ENCODE measurements around the gene ARF6.
"Not testable (repeated sequence)": the region's sequence is repeated elsewhere in the genome, so short reads cannot be mapped to it uniquely, and the experiment has no call there.

Gene ARF6

DNA sequence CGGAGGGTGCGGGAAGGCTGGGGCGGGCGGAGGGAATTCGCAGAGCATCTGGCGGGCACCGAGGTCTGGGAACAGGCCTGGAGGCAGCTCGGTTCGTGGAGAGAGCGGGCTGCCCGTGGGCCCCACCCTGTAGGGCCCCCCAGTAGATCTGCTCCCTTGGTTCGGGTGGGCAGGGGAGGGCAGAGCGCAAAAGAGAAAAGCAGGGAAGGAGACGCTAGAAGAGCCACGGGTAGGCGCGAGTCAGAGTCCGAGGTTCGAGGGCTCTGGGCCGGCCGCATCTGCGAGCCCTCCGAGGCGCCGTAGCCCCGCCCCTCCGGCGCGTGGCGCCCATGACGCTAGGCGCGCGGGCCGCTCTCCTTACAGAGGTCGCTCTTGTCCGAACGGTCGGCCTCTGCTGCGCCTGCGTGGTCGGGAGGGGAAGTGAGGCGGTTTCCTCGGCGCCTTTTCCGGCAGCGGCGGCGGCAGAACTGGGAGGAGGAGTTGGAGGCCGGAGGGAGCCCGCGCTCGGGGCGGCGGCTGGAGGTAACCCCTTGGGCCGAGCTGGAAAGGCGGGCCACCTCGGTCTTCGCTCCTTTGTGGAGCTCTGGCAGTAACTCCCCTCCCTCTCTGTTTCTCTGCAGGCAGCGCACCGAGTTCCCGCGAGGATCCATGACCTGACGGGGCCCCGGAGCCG is at the start of gene ARF6:
Gene ARF6, plus strand, starts transcription at position 447 of the 673 bp plus-strand sequence. CDS start 655 bp downstream, outside the sequence.
- DNase-seq = peak; percentile 94

DNA sequence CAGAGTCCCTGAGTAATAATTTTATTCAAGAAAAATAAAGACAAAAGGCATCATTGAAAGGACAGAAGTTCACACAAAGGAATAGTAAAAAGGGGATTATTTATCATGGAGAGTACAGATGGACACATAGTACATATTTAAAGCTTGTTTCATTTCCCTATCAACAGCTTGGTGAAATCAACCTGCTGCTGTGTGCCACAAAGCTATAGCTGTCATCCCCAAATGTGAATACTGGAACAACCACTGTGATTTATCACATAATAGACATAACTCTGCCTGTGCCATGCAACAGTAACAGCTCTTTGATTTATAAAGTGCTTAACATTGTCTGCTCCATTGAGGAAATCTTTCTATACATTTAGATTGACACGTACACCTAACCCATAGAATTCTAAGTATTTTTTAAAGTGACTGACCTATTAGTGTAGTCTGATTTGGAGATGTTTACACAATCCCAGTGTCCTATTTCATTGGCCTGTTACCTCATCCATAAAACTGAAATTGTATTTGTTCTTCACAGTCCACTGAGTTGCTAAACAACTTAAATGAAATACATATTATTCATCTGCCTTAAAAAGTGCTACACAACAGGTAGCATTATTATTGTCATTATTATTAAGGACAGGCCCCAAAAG is 43.6 kb upstream of the ARF6 start:
- DNase-seq = no peak

DNA sequence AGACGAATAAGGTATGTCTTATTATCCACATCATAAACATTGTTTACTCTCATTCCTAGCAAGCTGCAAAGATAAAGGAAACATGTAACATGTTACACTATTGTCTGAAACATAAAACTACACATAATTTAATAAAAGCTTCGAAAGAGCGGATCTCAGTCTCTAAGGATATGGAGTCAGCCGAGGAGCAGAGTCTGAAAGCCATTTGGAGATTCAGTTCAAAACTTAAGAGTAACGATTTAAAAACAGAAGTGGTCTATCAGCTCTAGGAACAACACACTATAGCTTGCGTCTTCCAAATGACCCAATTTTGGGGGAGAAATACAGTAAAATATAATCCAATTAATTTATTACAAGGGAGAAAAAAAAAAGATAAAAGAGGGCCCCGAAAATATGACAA is 41.1 kb upstream of the ARF6 start:
- DNase-seq = no peak

DNA sequence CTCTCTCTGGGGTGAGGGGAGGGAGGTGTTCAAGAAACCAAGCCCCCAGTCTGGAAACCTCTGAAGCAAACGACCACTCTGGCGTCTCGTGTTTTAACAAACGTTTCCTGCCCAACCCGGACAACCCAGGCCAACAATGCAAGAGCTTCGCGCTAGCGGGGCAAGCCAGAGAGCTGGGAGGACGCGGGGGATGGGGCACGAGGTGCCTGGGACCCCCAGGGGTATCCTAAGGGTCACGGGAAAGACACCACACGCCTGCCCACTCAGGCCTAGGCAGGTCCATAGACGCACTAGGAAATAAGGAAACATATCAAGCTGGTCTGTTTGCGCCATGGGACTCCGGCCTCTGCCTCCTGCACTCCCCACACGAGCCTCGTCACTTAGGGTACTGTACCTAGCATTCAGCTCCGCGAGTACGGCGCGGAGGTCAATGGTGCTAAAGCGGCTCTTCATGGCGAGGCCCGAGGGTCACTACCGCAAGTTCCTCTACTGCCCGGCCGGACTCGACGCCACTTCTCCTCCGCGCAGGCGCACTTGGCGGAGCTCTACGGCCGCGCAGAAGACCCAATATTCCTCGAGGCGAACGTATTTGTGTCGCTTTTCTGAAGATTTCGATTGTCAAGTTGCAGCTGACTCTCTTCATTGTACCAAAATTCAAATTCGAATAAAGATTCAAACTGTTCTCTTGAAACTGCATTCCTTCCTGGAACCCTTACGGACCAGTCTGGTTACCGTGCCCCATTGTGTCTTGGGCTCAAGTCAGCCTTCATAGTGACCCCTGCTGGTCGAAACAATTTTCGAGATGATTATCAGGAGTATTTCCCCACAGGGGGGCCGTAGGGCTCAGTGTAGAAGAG is 40.4 kb upstream of the ARF6 start, which contains the start of gene NEMF:
Gene NEMF, minus strand, starts transcription at position 488 of the 857 bp plus-strand sequence. Its CDS starts 35 bp downstream, at position 453.
- DNase-seq = peak; percentile 70

DNA sequence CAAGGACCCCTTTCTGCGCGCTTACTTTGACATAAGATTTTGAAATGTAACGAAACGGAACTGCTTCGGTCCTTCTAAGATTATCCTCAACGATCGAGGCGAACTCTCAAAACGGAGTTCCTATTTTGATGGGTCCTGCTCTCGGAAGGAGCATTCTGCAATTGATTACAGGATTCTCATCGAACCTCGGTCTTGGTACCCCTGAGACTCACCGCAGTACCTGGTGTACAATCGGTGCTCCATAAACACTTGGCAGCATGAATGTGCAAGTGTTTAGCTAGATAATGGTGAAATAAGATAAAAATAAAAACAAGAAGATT is 39.8 kb upstream of the ARF6 start:
- DNase-seq = no peak

DNA sequence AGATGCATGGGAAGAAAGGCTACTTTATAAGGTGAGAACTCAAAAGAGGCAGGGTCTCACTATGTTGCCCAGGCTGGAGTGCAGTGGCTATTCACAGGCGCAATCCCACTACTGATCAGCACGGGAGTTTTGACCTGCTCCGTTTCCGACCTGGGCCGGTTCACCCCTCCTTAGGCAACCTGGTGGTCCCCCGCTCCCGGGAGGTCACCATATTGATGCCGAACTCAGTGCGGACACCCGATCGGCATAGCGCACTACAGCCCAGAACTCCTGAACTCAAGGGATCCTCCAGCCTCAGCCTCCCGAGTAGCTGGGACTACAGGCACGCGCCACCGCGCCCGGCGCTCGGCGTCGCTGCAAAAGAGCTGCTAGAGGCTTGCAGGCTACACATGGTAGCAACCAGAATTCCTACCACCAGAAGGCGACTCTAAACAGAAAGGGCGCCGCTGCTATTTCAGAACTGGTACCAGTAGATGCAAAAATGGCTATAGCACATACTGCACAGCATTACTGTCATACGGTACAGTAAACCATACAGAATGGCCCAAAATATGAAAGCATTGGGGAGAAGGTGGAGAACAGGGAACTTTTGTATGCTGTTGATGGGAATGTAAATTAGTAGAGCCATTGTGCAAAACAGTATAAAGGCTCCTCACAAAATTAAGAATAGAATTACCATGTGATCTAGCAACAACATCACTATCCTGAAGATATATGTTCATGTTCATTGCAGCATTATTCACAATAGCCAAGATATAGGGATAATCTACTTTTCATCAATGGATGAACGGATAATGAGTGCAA is 39.1 kb upstream of the ARF6 start:
- DNase-seq = peak; percentile 68

DNA sequence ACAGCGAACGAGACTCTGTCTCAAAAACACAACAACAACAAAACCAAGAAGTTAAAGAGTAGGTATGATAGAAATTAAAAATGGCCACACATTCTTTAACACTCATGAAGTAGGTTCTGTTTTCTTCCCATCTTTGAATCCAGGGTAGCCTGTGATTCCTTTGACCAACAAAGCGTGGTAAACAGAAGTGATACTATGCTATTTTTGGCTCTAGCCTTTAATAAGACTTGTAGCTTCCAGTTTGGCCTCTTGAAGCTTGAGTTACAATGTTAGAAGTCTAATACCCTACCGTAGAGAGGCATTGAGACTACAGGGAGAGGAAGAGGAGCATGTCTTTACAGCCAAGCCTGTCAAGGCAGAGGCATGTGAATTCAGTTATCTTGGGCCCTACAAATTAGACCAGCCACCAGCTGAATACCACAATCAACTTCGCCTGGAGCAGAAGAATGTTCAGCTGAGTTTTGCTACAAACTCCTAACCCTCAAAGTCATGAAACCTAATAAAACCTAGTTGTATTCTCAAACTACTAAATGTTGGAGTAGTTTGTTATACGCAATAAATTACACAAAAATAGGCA is 35.4 kb upstream of the ARF6 start:
- no peak for DNase-seq

DNA sequence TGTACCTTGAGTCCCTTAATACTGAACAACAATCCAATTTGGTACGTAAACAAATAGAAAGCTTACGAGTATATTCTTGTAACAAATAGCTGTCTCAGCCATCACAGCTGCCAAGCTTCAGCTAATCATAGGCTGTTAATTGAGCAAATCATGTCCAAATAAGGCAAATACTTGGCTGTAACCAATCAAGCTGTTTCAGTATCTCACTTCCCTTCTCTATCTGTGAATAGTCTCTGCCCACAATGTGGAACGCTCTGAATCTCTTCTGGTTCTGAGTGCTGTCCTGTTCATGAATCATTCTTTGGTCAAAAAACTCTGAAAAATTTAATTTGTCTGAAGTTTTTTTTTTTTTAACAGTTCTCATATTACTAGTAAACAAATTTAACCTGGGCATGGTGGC is 34.5 kb upstream of the ARF6 start:
- DNase-seq = no peak

DNA sequence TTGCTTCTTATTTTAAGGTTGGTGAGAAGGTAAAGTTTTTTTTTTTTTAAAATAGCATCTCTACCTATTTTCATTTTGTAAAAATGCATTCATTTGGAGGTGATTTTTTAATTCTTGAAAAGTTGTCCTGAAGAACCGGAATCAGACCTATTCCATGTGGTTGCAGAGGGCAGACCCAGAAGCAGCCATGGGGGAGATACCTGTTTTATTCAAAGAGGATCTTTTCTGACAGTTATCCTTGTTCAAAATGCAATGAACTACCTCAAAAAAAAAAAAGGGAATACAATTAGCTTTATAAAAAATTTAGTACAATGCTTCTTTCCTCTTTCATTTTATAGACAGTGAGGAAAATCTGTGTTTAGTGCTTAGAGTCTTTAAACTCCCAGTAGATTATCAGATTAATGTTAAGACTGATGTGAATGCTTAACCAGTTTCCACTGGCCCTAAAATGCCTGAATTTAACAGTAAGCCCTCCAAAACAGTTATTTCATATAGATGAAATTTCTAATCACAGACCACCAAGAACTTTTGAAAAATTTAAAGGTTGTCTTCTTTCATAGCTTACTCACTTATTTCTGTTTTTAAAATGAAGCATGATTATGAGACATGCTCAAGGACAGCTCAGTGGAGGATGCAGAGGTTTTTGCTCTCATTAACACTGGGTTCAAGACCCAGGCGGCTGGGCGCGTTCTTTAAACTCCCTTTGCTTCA is 31.7 kb upstream of the ARF6 start:
- DNase-seq = no peak

DNA sequence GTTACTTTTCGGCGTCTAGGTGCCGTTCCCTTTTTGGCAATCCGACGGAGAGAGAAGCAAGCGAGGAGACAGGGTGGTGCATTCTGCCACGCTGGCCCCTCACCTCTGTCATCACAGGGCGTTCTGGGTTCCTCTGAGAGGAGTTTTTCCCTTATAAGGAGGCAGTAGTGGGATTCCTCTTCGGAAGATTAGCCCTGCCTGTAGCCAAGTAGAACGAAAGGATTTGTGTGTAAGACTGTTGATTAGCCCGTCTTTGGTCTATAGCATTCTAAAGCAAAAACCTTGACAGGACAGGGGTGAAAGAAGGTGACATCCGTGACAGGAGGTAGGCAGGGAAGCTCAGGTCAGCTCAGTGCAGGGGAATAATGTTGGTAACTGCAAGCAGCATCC is 31.2 kb upstream of the ARF6 start:
- DNase-seq = peak; percentile 51

DNA sequence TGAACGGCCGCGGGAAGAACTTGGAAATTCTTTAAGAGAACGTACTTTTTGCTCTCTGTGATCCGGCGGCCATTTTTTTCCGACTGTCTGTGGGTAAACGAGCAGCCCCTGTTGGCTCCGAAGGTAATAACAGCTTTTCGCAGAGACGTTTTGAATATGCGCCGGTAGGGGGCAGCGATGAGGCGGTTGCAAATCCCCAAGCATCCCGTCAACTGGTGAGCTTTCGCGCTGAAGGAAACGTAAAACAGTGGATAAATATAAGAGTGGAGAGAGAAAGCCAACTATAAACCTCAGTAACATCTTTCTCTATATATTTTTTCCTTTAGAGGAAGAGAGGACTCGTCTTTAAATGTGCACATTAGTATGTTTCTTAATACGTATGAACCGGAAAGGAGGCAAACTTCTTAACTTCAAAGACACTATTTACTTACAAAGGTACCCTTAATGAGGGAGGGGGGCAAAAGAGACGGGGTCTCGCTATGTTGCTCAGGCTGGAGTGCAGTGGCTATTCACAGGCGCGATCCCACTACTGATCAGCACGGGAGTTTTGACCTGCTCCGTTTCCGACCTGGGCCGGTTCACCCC is 30.7 kb upstream of the ARF6 start:
- peak; percentile 78 for DNase-seq

DNA sequence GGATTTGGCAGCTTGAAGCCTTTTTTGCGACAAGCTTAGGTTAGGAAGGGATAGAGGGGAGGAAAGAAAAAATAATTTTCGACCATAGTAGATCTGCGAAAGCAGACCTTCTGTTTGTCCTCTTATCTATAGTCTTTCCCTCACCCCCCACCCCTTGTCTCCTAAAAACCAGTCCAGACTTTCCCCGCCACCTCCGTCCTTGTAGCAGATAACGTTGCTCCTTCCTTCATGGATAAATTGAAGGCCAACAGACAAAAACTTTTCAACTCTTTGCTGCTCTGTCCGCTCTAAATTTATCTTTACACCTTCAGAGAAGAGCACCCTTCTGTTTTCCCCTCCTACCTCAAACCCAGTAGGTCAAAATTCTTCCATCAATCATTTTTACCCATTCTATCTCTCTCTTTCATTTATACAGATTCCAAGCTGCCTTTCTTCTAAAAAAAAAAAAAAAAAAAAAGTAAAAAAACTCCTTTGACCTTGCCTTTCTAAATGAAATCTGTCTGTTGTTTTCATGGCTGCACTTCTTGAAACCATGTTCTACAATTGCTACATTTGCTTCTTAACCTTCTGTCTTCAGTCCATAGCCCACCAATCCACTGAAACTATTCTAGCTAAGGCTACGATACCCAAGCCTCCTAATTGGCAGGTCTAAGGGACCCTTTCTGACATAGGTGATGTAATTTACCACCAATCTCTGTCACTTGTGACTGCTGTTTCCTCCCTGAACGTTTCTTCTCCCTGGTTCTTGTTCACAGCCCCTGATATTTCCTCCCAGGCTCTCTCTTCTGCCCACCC is 29.2 kb upstream of the ARF6 start:
- DNase-seq = no peak

DNA sequence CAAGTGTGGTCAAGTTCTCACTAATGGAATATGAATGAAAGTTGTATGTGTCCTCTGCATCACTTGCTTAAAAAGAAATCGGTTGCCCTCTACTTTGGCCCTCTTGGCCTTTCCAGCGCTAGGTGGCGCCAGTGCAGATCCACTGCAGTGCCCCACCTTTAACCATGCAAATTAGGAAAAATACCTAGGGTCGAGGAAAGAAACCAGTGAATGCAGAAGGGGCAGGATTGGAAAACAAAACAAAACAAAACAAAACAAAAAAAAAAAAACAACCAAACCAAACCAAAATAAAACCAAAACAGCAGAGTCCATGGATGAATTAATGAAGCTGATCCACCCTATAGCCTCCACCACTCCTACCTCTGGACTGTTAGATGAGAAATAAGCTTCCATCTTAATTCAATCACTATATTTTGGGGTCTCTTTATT is 27.4 kb upstream of the ARF6 start:
- peak; percentile 69 for DNase-seq

DNA sequence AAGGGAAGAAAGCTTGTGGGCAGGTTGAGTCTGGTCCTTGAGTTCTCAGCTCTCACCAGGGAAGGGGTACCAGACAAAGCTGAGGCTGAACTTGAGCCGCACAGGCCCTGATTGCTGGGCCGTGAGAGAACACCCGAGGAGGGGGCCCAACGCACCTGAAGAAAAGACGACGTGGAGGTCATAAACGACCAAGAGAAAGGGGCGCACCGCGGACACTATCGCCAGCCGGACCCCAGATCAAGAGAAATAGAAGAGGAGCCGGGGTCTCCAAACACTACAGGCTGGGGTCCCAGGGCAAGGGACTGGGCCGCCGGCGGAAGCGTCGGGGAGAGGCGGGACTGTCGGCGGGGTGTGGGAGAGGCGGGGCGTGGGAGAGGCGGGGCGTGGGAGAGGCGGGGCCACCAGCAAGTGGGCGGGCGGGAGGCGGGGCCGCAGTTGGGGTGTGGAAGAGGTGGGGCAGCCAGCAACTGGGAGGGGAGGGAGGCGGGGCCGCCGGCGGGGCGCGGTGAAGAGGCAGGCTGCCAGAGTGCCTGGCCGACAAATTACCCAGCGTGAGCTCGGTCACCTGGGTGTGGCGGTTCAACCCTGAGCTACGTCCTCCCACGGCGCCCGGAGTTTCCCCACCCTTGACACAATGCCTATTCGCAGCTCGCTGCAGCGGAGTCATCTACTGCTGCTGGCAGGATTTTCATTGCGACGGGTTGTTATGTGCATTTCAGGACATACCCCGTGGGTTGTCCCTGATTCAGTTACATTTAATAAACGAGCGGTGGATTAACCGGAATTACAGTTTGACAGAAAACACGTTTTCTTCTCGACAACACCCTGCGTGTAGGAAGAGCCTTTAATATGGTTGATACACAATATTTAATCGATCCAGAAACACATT is 24.8 kb upstream of the ARF6 start:
- DNase-seq = peak; percentile 96

DNA sequence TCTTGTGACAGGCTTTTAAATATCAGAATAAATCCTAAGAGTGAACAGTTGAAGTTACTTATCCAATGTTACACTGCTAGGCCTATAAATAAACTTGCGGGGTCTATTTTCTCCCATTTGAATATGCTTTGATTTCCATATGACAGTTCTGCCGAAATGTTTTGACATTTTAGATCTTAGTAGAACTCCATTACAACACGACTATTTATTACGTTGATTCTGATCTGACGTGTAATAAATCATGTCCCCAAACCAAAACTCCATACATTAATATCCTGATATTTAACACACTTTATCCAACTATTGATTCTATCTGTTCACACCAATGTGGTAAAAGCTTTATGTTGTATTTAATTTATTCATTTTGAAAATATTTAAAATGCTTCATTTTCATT is 24.2 kb upstream of the ARF6 start:
- no peak for DNase-seq

DNA sequence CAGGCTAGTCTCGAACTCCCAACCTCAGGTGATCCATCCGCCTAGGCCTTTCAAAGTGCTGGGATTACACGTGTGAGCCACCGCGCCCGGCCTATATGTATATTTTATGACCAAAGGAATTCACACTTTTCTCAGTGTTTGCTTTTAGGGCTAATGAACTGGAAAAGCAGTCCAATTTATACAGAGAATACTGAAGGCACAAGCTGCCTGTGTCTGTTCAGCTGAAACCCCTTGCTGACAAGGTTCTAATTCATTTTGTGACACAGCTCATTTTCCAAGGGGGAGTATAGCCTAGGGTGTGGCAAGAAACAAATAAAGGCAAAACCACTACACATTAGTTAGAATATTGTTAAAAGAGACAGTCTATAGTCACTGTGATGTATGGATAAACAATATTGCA is 22.0 kb upstream of the ARF6 start:
- DNase-seq = no peak

DNA sequence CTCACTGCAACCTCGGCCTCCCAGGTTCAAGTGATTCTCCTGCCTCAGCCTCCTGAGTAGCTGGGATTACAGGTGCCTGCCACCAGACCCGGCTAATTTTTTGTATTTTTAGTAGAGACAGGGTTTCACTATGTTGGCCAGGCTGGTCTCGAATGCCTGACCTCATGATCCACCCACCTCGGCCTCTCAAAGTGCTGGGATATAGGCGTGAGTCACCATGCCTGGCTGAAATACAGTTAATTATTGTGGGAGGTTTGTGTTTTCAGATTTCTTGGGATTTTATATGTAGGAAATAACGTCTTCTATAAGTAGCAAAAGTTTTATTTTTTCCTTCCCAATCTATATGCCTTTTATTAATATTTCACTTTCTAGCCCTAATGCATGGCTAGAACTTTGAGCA is 19.3 kb upstream of the ARF6 start:
- not testable (repeated sequence) for DNase-seq

DNA sequence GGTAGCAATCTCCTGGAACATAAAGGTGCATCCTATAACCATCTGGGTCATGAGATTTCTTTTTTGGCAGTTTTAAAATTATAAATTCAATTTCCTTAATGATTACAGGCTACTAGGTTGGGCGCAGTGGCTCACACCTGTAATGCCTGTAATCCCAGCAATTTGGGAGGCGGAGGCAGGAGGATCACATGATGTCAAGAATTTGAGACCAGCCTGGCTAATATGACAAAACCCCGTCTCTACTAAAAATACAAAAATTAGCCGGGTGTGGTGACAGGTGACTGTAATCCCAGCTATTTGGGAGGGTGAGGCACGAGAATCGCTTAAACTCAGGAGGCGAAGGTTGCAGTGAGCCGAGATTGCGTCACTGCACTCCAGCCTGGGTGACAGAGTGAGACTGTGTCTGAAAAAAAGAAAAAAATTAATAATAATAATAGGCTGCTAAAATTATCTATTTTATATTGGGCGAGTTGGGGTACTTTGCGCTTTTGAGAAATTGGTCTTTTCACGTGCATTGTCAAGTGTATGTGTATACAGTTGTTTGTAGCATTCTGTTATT is 17.2 kb upstream of the ARF6 start:
- no peak for DNase-seq

DNA sequence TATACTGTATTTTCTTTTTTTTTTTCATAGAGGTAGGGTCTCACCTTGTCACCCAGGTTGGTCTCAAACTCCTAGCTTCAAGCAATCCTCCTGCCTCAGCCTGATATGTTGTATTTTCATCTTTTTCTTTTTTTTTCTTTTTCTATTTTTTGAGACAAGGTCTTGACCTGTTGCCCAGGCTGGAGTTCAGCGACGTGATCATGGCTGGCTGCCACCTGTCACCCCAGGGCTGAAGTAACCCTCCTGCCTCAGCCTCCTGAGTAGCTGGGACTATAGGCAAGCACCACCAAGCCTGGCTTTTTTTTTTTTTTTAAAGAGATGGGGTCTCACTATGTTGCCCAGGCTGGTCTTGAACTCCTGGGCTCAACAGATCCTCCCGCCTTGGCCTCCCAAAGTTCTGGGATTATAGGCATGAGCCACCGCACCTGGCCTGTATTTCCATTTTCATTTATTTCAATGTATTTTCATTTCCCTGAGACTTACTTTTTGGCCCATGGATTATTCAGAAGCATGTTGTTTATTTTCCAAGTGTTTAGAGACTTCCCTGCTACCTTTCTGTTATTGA is 16.2 kb upstream of the ARF6 start:
- no peak for DNase-seq
